GM21717 (cell line): Measurements from ENCODE around the gene RASGEF1C.

Experiments used
- ATAC-seq: cut with Tn5 transposase; IDR thresholded peaks from one replicate; pipeline ENCODE4 v1.9.1; 2021; ENCODE audit warnings: mild to moderate bottlenecking, moderate library complexity; ENCODE audit not compliant: unreplicated experiment

Gene RASGEF1C

DNA sequence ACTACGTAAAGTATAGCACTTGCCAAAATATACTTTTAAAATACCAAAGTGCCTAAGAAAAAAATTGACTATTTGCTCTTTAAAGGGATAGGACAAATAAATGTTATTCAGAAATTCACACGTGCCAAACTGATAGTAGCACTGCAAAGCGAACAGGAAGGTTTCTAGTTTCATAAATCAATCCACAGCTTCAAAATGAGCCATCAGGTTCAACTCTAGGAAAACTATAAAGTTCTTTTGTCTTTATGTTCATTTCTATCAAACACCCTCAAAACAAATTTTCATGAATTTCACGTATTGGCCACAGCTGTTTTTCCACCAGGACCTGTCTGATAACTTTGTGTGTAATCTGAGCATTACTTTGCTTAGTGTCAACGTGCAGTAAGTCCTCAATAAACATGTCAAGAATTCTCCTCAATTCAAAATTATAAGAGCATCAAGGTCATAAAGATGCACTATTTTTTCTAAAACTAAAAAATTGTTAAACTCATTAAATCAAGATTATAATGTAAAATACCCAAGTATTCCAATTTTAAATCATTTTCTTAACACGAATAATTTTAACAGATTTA, 140.4 kb downstream of the RASGEF1C start:
- ATAC-seq: no peak

DNA sequence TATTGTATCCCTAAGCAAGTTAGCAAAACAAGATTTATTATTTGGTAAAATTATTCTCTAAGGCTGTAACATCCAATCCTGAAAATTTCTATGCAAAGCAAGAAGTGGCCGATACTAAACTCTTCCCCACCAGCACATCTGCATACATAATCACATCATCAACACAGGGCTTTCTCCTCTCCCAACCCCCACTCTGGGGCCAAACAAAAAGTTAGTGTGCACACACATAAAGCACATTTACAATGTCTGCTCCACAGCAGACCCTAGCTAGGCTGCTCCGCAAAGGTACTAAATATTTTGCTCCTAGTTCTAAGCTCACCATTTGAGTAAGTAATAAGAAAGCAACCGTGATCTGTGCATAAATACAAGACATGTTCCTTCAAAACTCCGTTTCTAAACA, 141.0 kb downstream of the RASGEF1C start:
- no peak for ATAC-seq

DNA sequence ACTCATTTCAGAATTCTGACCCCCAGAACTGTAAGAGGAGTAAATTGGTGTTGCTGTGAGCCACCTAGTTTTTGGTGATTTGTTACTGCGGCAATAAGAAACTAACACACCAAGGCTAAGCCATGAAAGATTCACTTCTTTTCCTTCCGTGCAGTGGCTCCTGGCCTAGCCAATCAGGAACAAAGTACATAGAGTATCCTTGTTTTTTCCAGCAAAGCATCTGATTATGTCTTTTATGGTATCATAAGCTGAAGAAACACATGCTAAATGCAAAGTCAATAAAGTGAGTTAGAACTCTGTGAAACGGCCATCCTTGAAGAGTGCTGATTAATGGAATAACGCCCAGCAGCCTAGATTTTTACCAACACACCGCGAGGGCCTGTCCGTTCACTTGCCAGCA, 148.8 kb downstream of the RASGEF1C start:
- ATAC-seq: no peak

- ATAC-seq: no peak
Observed at GRCh38 chr5:180059326-180059725, 149.7 kb downstream of the RASGEF1C start.

GRCh38 chr5:180056153-180056552, 152.9 kb downstream of the RASGEF1C start:
- no peak for ATAC-seq

DNA sequence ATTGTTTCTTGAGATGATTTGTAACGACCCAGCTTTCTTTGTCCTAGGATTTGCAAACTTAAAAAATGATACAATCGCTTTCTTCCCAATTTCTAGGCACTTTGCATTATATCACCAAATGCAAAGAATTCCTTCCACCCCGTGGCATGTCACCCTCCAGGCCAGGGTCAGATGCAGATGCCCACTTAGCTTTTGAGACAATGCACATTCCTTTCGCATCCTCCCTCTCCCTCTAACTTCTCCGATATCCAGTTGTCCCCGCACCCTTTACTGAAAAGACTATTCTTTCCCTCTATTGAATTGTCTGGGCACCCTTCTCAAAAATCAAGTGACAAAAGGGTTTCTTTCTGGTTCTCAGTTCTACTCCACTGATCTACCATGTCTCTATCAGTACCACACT, 154.8 kb downstream of the RASGEF1C start:
- no peak for ATAC-seq

DNA sequence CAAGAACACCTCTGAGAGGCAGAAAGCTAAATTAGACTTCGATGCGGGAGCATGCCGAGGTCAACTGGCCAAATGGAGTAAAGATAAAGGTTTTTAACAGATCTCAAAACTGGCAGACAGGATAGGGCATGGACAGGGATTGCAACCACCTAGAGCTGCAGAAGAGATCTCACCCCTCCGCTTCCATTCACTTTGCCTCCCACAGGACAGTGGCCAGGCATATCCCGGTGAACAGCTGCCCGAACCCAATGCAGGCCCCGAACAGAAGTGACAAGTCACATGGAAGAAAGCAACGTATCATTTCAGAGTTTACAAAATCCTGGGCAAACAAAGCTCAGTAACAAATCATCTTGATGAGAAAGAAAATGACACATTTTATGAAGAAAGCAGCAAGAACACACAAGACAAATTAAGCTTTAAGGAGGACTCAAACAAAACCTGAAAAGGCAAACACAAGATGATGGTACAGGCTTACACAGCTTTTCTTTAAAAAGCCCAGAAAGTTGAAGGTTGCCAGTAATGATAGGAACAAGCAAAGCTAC, 155.9 kb downstream of the RASGEF1C start:
- ATAC-seq: no peak

DNA sequence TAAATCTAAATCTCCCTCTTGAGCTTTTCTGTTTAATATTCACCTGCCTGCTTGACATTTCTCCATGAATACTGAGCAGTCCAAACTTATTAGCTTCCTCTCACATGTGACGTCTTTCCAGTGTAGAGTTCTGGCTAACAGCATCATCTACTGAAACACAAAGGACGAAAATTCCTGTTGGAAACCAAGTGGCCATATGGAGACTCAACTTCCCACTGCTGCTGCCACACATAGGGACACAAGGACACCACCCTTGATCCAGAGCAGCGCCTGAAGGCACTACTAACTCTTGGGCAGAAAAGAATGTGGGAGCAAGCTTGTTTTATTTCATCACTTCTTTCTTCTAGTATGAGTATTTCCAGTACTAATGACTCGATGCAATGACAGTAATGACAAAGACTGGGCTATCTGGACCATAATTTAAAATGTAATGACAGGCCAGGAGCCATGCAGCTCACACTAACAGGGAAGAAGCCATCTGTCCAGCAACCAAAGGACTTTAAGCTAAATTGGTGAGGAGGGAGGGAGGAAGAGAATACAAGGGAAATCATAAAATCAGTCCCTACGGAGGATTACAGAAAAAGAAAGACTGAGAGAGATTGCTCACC, 156.7 kb downstream of the RASGEF1C start:
- no peak for ATAC-seq
